H9 (cell line): ENCODE results near the gene DAB1. TPM values are rescaled to one million over a fixed set of nuclear protein-coding genes. Genes with fewer than 3 reads are reported as not detected.

Experiments
- DNase-seq: peaks from one replicate; pipeline ENCODE4 v3.0.0-alpha.2; 2017
- H2AFZ ChIP-seq: one replicate; pipeline ENCODE4 v1.6.1; 2013; ENCODE audit warnings: mild to moderate bottlenecking, low read length, control low read depth, moderate library complexity
- H2AK5ac ChIP-seq: 2 replicates; pipeline ENCODE4 v1.6.1; 2013; ENCODE audit warnings: low read length, control low read depth, mixed read lengths; ENCODE audit not compliant: insufficient read length
- H2BK120ac ChIP-seq: one replicate; pipeline ENCODE4 v1.6.1; 2013; ENCODE audit warnings: low read depth, mild to moderate bottlenecking, low read length, control low read depth, inconsistent platforms; ENCODE audit not compliant: poor library complexity, severe bottlenecking
- H2BK12ac ChIP-seq: 2 replicates; pipeline ENCODE4 v1.6.1; 2013; ENCODE audit warnings: low read length, control low read depth, mixed read lengths, low read depth; ENCODE audit not compliant: insufficient read length
- H2BK15ac ChIP-seq: 2 replicates; pipeline ENCODE4 v1.6.1; 2013; ENCODE audit warnings: low read depth, low read length, control low read depth
- H2BK20ac ChIP-seq: one replicate; pipeline ENCODE4 v1.6.1; 2013; ENCODE audit warnings: low read depth, mild to moderate bottlenecking, low read length, control low read depth, inconsistent platforms; ENCODE audit not compliant: poor library complexity, severe bottlenecking
- H2BK5ac ChIP-seq: 2 replicates; pipeline ENCODE4 v1.6.1; 2013; ENCODE audit warnings: low read length, control low read depth, mixed read lengths; ENCODE audit not compliant: insufficient read length
- H3K14ac ChIP-seq: 2 replicates; pipeline ENCODE4 v1.6.1; 2013; ENCODE audit warnings: low read length, control low read depth; ENCODE audit not compliant: insufficient read depth
- H3K18ac ChIP-seq: 2 replicates; pipeline ENCODE4 v1.6.1; 2013; ENCODE audit warnings: low read depth, mild to moderate bottlenecking, mixed read lengths, low read length, control low read depth; ENCODE audit not compliant: insufficient read length
- H3K23ac ChIP-seq: 2 replicates; pipeline ENCODE4 v1.6.1; 2013; ENCODE audit warnings: low read length, control low read depth, mixed read lengths, low read depth; ENCODE audit not compliant: insufficient read length
- H3K23me2 ChIP-seq: 2 replicates; pipeline ENCODE4 v1.6.1; 2013; ENCODE audit warnings: low read depth, mild to moderate bottlenecking, mixed read lengths, low read length, control low read depth; ENCODE audit not compliant: insufficient read length, poor library complexity, severe bottlenecking
- H3K27ac ChIP-seq: 2 replicates; pipeline ENCODE4 v1.5.1; 2013; ENCODE audit warnings: low read length, control low read depth, mixed read lengths, low read depth; ENCODE audit not compliant: insufficient read length
- H3K27me3 ChIP-seq: 2 replicates; pipeline ENCODE4 v1.6.1; 2013; ENCODE audit warnings: low read length, control low read depth, inconsistent platforms; ENCODE audit not compliant: insufficient read depth
- H3K4ac ChIP-seq: 2 replicates; pipeline ENCODE4 v1.6.1; 2013; ENCODE audit warnings: low read depth, mild to moderate bottlenecking, control low read depth, inconsistent platforms, low read length, moderate library complexity
- H3K4me1 ChIP-seq: 2 replicates; pipeline ENCODE4 v1.6.1; 2013; ENCODE audit warnings: low read length, control low read depth, inconsistent platforms; ENCODE audit not compliant: insufficient read depth
- H3K4me2 ChIP-seq: 2 replicates; pipeline ENCODE4 v1.6.1; 2013; ENCODE audit warnings: low read length, control low read depth, mixed read lengths; ENCODE audit not compliant: insufficient read length, insufficient read depth
- H3K56ac ChIP-seq: 2 replicates; pipeline ENCODE4 v1.6.1; 2013; ENCODE audit warnings: low read depth, mild to moderate bottlenecking, mixed read lengths, low read length, control low read depth; ENCODE audit not compliant: insufficient read length
- H3K79me1 ChIP-seq: 2 replicates; pipeline ENCODE4 v1.6.1; 2013; ENCODE audit warnings: low read depth, mild to moderate bottlenecking, moderate library complexity, low read length, control low read depth, inconsistent platforms; ENCODE audit not compliant: insufficient read depth, poor library complexity, severe bottlenecking
- H3K79me2 ChIP-seq: 2 replicates; pipeline ENCODE4 v1.6.1; 2013; ENCODE audit warnings: low read length, control low read depth, inconsistent platforms; ENCODE audit not compliant: insufficient read depth
- H3K9ac ChIP-seq: 2 replicates; pipeline ENCODE4 v1.6.1; 2013; ENCODE audit warnings: low read length, control low read depth, mixed read lengths; ENCODE audit not compliant: insufficient read length; ENCODE audit errors: extremely low read depth
- H3K9me3 ChIP-seq: one replicate; pipeline ENCODE4 v1.6.1; 2013; ENCODE audit warnings: low read depth, low read length, inconsistent platforms; ENCODE audit not compliant: control insufficient read depth
- H3T11ph ChIP-seq: one replicate; pipeline ENCODE4 v1.6.1; 2013; ENCODE audit warnings: mild to moderate bottlenecking, low read length, control low read depth, inconsistent platforms
- H4K20me1 ChIP-seq: one replicate; pipeline ENCODE4 v1.6.1; 2013; ENCODE audit not compliant: control insufficient read depth, insufficient read length, insufficient read depth
- H4K5ac ChIP-seq: 2 replicates; pipeline ENCODE4 v1.6.1; 2013; ENCODE audit warnings: low read depth, mild to moderate bottlenecking, mixed read lengths, low read length, control low read depth; ENCODE audit not compliant: insufficient read length
- H4K8ac ChIP-seq: replicated peaks from 2 replicates; pipeline ENCODE4 v1.6.1; 2013; ENCODE audit warnings: low read length, control low read depth, mixed read lengths, low read depth; ENCODE audit not compliant: insufficient read length
- H4K91ac ChIP-seq: 2 replicates; pipeline ENCODE4 v1.6.1; 2013; ENCODE audit warnings: low read depth, mild to moderate bottlenecking, moderate library complexity, mixed read lengths, low read length, control low read depth; ENCODE audit not compliant: insufficient read length
- H3K27ac Mint-ChIP-seq, 3 experiments: 2 replicates in 2 of 3; 3 replicates in 1 of 3; pipeline ENCODE4 v1.8.0; 2020 to 2021; ENCODE audit warnings: mixed read lengths in 3 of 3, mild to moderate bottlenecking in 1 of 3, moderate library complexity in 1 of 3
- H3K27me3 Mint-ChIP-seq: 2 replicates; pipeline ENCODE4 v1.8.0; 2021; ENCODE audit warnings: low read depth, mild to moderate bottlenecking, moderate library complexity, mixed read lengths
- H3K36me3 Mint-ChIP-seq, 3 experiments: 2 replicates in 2 of 3; 3 replicates in 1 of 3; pipeline ENCODE4 v1.8.0; 2020 to 2021; ENCODE audit warnings: low read depth in 3 of 3, mixed read lengths in 3 of 3; ENCODE audit not compliant: insufficient read depth in 1 of 3
- H3K4me1 Mint-ChIP-seq, 2 experiments: 2 replicates each; pipeline ENCODE4 v1.8.0; 2020; ENCODE audit warnings: mixed read lengths in 2 of 2
- H3K4me3 Mint-ChIP-seq, 2 experiments: 2 replicates in 1 of 2; 3 replicates in 1 of 2; pipeline ENCODE4 v1.8.0; 2020 to 2021; ENCODE audit warnings: mild to moderate bottlenecking in 2 of 2, mixed read lengths in 2 of 2, moderate library complexity in 1 of 2
- H3K9me3 Mint-ChIP-seq, 2 experiments: 2 replicates in 1 of 2; 3 replicates in 1 of 2; pipeline ENCODE4 v1.8.0; 2020; ENCODE audit warnings: mild to moderate bottlenecking in 2 of 2, mixed read lengths in 2 of 2, moderate library complexity in 1 of 2
- CTCF ChIP-seq: fragments of 200-600 bp; sonication (generic); conservative IDR thresholded peaks from 3 replicates; pipeline ENCODE4 v1.8.0; 2021; ENCODE audit warnings: antibody characterized with exemption, mild to moderate bottlenecking
- WGBS: extraction: QIAGEN DNeasy Blood & Tissue Kit; methylation state at CpG from one replicate; pipeline ENCODE4 v1.1.7; 2013; ENCODE audit warnings: missing lambda C conversion rate, low lambda C conversion rate, mixed read lengths; ENCODE audit not compliant: insufficient read length; ENCODE audit errors: extremely low coverage; 5-methylcytosine and 5-hydroxymethylcytosine counted together
- total RNA-seq: library from RNA; stranded (reverse); gene quantifications from 2 replicates; pipeline ENCODE4 v1.2.1, GENCODE V29; 2021

The DAB1 gene
- total RNA-seq, 1 experiment from 2014 or later, result 9.3 TPM

GRCh38 chr1:57471995-57472394, 48.1 kb upstream of the DAB1 start:
- H3K4me2 ChIP-seq, result no peak overlapping the region
- no peaks in the 10 kb centered on the region for H3K9me3 ChIP-seq
- Mint-ChIP-seq H3K4me1 (peaks cover 8 to 16% of the 10 kb centered on the region in 2 experiments), H3K27ac (no peak overlapping the region), H3K9me3 (peaks cover 11 to 12% of the 10 kb centered on the region in 2 experiments), H3K36me3 (peaks cover 4 to 15% (median 5%) of the 10 kb centered on the region in 3 experiments; a peak in 4 of 7 replicates), H3K27me3 (no peaks in the 10 kb centered on the region; the same call in 1 of the 2 replicates), H3K4me3 (no peak overlapping the region)
- H2AFZ ChIP-seq, result no peak overlapping the region
- H4K20me1 ChIP-seq, result no peaks in the 10 kb centered on the region
- H3K56ac ChIP-seq, result no peak overlapping the region
- H4K8ac ChIP-seq, result no peak overlapping the region
- H4K91ac ChIP-seq, result no peak overlapping the region
- H2BK120ac ChIP-seq, result no peak overlapping the region
- DNase-seq, result no peak
- no peak overlapping the region for H3K14ac ChIP-seq
- no peak overlapping the region for H3K18ac ChIP-seq
- no peak overlapping the region for H3K23ac ChIP-seq
- no peak overlapping the region for H2BK5ac ChIP-seq
- no peak overlapping the region for H3K9ac ChIP-seq
- no peaks in the 10 kb centered on the region for H3K79me2 ChIP-seq
- H3K4me1 ChIP-seq, result peaks cover 8% of the 10 kb centered on the region; the same call in 1 of the 2 replicates
- H3K79me1 ChIP-seq, result no peaks in the 10 kb centered on the region
- no peak overlapping the region for H3K27ac ChIP-seq
- no peaks in the 10 kb centered on the region for H3K23me2 ChIP-seq
- no peak overlapping the region for H2AK5ac ChIP-seq
- no peak overlapping the region for H4K5ac ChIP-seq
- no peak overlapping the region for H2BK12ac ChIP-seq
- H2BK20ac ChIP-seq, result no peak overlapping the region
- H2BK15ac ChIP-seq, result no peak overlapping the region
- no peak for TF ChIP-seq CTCF
- no peaks in the 10 kb centered on the region for H3K27me3 ChIP-seq
- H3T11ph ChIP-seq, result no peak overlapping the region
- no peak overlapping the region for H3K4ac ChIP-seq
- WGBS, result no CpG with 5 or more reads among the region's 2 CpGs
